Fibroblast of lung (primary cell): Measurements from ENCODE around the gene PHF14.

Experiments
- CTCF ChIP-seq, 2 donors: IDR thresholded peaks in 1 of 2; conservative IDR thresholded peaks in 1 of 2; 1 replicate in 1 of 2; 2 replicates in 1 of 2; pipeline ENCODE4 v1.5.1; 2011 to 2012; ENCODE audit warnings: low read length in 2 of 2, control low read depth in 1 of 2, inconsistent platforms in 1 of 2, low read depth in 1 of 2, mild to moderate bottlenecking in 1 of 2
- EZH2 ChIP-seq: IDR thresholded peaks from 2 replicates; pipeline ENCODE4 v1.5.1; 2012; ENCODE audit warnings: low read length, control low read depth, mild to moderate bottlenecking; ENCODE audit errors: missing control alignments

- TF ChIP-seq CTCF (conservative IDR thresholded peaks at IDR 0.05 in 1 of 2, IDR thresholded peaks at IDR 0.05 in 1 of 2; ENCODE audit: low read depth in 1 of 2, low read length in 2 of 2) (no peak), EZH2 (no peak)
These were observed 151.3 kb downstream of the PHF14 start for GRCh38 chr7:11124856-11125559.
